Esophagus squamous epithelium (tissue), 4 donors: ENCODE data around the gene TBC1D9.

Source experiments
- POLR2A ChIP-seq, 4 donors: fragments of 450-650 bp; IDR thresholded peaks; one replicate each; pipeline ENCODE4 v1.6.1; 2017; ENCODE audit warnings: antibody characterized with exemption in 4 of 4, mild to moderate bottlenecking in 4 of 4, moderate library complexity in 3 of 4
- TF ChIP-seq, protein P1 (sequence below), 6 experiments: fragments of 450-650 bp in 4 of 6; fragments of 200-600 bp in 2 of 6; sonication (generic) in 2 of 6; IDR thresholded peaks; one replicate each; pipeline ENCODE4 v1.5.1; 2016 to 2019; ENCODE audit warnings: antibody characterized with exemption in 6 of 6, mild to moderate bottlenecking in 4 of 6, moderate library complexity in 4 of 6

DNA sequence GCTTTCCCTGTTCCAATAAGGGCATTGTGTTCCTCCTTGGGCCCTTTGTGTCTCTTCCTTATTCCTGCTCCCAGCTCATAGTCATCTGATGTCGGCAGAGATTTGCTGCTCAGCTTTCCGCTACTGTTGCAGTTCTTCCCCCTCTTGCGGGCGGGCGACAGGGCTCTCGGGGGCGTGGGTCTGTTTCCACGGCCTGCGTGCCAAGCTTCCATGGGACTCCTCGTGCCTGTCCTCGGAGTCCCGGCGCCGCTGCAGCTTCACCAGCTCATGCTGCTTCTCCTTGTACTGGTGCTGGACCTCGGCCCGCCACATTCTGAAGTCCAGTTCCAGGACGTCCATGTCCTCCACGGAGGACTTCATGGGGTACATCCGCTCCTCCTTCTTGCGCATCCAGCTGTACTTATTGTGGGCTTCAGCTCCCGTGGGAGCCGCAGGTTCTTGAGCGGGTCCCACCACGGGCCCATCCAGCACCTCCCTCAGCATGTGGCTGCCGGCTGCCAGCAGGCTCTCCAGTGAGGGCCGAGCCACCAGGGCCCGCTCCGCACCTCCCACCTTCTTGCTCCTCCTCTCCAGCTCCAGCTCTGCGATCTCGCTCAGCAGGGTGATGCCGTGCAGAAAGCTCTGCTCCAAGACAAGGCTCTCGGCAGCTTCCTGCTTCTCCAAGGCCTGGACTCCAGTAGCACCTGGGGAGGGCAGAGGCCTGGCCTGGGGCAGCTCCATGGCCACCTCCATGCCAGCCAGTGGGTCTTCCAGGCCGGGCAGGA is 113.3 kb downstream of the TBC1D9 start:
- TF ChIP-seq, protein P1, sequence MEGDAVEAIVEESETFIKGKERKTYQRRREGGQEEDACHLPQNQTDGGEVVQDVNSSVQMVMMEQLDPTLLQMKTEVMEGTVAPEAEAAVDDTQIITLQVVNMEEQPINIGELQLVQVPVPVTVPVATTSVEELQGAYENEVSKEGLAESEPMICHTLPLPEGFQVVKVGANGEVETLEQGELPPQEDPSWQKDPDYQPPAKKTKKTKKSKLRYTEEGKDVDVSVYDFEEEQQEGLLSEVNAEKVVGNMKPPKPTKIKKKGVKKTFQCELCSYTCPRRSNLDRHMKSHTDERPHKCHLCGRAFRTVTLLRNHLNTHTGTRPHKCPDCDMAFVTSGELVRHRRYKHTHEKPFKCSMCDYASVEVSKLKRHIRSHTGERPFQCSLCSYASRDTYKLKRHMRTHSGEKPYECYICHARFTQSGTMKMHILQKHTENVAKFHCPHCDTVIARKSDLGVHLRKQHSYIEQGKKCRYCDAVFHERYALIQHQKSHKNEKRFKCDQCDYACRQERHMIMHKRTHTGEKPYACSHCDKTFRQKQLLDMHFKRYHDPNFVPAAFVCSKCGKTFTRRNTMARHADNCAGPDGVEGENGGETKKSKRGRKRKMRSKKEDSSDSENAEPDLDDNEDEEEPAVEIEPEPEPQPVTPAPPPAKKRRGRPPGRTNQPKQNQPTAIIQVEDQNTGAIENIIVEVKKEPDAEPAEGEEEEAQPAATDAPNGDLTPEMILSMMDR (IDR thresholded peaks at IDR 0.05): no peak
- TF ChIP-seq POLR2A (IDR thresholded peaks at IDR 0.05): no peak
